SH-SY5Y (cell line): ENCODE measurements around the gene OAS1.

Experiments used
- GATA2 ChIP-seq: IDR thresholded peaks from 2 replicates; pipeline ENCODE4 v1.6.1; 2011; ENCODE audit warnings: mild to moderate bottlenecking, low read depth, low read length
- GATA3 ChIP-seq: IDR thresholded peaks from 2 replicates; pipeline ENCODE4 v1.6.1; 2011; ENCODE audit warnings: low read depth, mild to moderate bottlenecking, low read length, moderate library complexity

Gene OAS1

DNA sequence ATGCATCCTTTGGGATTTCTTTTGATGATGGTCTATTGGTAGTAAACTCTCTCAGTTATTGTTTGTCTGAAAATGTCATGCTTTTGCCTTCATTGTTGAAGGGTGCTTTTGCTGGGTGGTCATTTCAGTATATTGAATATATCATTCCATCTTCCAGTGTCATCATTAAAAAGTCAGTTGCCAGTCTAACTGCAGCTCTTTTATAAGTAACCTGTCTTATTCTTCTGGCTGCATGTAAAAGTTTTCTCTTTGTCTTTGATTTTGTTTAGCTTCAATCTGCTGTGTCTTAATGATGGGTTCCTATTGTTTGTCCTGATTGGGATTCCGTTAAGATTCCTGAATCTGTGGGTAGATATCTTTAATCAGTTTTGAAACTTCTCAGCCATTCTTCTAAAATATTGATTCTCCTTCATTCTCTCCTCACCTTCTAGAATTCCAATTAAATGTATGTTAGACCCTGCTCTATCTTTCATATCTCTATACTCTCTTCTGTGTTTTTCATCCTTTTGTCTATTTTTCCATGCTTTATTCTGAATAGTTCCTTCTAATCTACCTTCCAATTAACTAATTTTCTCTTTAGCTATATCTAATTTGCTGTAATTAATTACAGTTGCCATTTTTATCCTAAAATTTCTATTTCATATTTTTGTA, 6.4 kb downstream of the OAS1 start:
- TF ChIP-seq GATA2 (no peak), GATA3 (no peak)

DNA sequence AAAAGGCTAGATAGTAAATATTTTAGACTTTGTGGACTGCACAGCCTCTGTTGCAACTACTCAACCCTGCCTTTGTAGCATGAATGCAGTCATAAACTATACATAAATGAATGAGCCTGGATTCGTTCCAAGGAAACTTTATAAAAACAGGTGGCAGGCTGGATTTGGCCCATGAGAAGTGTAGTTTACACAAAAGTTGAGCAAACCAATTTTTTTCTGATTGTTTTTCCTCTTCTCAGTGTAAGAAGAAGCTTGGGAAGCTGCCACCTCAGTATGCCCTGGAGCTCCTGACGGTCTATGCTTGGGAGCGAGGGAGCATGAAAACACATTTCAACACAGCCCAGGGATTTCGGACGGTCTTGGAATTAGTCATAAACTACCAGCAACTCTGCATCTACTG, 9.5 kb downstream of the OAS1 start:
- TF ChIP-seq GATA3 (no peak), GATA2 (no peak)

DNA sequence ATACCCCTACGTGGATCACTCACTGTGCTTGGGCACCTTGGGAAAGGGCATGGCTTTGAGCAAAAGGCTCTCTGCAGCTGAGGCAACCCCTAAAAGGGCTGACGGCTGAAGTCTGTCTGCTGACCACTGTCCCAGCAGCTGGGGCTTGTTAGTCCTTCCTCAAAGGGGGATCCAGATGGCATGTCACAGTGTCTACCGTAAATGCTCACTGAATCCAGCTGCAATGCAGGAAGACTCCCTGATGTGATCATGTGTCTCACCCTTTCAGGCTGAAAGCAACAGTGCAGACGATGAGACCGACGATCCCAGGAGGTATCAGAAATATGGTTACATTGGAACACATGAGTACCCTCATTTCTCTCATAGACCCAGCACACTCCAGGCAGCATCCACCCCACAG, 12.4 kb downstream of the OAS1 start:
- TF ChIP-seq GATA3 (no peak), GATA2 (no peak)

DNA sequence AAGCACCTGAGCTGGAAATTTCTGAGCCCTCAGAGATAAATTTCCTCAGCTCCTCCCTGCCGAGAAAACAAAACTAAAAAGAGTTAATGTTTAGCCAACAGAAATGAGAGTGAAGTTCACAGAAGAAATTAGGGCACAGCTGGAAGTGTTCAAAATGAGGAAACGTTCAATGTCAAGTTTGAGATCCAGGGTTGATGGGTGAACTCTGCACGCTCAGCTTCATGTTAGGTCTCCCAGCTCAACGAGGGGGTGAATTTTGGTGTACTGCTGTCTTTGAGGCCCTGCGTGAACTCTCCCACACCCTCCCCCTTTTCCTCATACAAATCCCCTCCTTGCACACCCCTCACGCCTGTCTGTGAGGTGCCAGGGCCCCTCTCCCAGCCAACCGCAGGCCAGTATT, 18.2 kb downstream of the OAS1 start:
- TF ChIP-seq GATA2 (no peak), GATA3 (no peak)

DNA sequence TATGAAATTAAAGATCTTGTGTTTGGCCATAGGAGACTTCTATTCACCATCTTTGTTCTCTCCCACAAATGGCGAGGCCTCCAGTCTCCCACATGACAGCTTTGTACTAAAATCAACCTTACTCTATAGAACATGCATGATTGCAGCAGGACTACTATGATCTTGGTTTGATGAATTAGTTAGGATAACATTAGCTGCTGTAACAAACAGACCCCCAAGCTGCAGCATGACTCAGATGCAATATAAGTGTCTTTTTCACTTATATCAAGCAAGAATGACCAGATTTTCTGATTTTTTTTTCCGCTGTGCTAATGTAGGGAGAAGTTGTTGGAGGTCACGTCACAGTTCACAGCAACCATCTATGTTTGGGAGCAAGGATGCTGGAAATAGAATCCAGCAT, 20.7 kb downstream of the OAS1 start:
- TF ChIP-seq GATA3 (no peak), GATA2 (no peak)

DNA sequence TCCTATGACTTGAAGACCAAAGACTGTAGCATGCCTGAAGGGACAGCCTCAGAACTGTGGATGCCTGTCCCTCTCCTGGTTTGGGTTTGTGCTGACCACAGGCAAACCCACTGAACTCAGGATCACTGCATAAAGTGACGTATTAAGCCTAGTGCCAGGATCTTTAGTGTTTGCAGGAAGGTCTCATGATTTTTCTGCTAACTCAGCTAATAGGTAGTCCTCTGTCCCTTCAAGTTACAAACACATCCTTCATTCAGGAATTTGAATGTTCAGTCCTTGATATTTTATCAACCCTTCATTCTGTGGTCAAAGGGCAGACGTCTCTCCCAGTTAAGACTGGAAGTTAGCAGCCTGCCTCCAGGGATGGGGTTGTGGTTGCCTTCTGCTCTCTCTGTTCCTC, 21.2 kb downstream of the OAS1 start:
- TF ChIP-seq GATA3 (no peak), GATA2 (no peak)

DNA sequence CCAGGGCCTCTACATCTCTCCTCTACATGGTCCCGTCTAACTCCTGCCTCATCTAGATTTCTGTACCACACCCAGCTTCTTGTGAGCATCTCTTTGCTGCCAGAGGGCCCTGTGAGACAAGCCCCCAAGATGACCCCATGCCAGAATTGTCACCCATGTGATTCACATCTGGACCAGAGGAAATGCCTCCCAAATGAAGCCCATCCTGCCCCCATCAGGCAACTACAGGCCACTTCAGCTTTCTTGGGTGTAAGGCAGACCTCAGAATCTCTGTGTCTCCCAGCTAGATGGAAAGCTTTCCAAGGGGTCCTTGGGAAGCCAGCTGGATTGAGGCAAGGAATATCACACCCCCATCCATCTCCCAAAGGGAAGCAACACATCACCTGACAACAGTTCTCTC, 22.2 kb downstream of the OAS1 start:
- no peak for TF ChIP-seq GATA2
- no peak for TF ChIP-seq GATA3

DNA sequence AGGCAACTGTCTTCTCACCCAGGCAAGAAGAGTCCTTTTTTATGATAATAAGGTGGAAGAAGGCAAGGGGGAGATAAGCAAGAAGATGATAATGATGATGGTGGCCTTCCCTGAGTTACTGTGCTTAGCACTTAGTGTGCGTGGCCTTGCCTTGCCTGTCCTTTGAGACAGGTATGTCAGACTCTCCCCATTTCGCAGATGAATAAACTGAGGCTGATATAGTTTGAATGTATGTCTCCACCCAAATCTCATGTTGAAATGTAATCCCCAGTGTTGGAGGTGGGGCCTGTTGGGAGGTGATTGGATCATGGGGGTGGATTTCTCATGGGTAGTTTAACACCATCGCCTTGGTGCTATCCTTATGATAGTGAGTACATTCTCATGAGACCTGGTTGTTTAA, 23.0 kb downstream of the OAS1 start:
- no peak for TF ChIP-seq GATA3
- TF ChIP-seq GATA2, result no peak

DNA sequence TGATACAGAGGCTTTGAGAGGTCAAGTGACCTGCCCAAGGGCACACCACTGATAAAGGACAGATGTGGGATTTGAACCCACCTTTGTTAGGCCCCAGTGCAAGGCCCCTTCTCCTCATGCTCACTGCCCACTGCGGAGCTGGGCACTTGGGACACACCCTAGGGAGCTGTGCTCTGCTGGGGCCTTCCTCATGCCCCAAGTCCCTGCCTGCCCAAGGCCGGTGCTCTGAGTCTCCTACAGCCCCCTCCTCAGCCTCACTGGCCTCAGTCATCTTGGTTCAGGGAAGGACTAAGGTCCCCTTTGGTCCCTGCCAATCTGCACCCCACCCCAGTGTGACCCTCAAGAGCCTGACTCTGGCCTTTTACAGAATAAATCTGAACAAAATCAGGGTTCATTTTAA, 23.6 kb downstream of the OAS1 start:
- TF ChIP-seq GATA2 (no peak), GATA3 (no peak)

DNA sequence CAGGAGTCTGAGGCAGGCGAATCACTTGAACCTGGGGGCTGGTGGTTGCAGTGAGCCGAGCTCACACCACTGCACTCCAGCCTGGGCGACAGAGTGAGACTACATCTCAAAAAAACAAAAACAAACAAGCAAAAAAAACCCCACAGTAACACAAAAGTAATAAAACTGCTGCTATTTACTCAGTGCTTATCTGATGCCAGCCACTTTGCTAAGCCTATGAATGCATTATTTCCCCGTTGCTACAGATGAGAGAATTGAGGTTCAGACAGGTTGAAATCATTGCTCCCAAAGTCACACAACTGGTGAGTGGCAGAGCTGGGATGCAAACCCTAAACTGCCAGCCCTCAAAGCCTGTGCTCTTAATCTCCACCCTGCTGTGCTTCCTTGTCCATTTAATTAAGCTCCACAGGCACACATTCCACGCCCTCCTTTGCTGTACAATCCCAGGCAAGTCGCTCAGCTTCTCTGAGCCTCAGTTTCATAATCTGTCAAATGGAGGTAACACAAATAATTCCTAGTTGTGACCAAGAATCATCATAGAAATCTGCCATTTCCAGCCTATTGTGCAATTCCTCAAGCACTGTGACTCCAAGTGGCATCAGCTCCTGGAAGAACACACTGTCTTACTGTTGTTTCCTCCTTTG, 25.8 kb downstream of the OAS1 start:
- no peak; the same call in 1 of the 2 replicates for TF ChIP-seq GATA2

DNA sequence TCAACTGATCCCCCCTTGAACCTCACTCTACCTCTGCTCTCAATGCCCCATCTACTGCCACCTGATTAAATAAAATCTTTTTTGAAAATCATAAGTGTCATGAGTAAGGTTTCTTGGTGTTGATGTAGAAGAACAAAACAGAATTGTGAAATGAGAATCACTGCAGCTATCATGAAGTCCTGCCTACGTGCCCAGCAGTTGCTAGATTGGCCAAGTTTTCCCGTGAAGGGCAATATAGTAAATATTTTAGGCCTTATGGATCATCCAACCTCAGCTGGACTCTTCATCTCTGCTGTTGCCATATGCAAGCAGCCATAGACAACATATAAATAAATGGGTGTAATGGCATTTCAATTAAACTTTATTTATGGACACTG, 26.4 kb downstream of the OAS1 start:
- TF ChIP-seq GATA2, result no peak
- no peak for TF ChIP-seq GATA3

DNA sequence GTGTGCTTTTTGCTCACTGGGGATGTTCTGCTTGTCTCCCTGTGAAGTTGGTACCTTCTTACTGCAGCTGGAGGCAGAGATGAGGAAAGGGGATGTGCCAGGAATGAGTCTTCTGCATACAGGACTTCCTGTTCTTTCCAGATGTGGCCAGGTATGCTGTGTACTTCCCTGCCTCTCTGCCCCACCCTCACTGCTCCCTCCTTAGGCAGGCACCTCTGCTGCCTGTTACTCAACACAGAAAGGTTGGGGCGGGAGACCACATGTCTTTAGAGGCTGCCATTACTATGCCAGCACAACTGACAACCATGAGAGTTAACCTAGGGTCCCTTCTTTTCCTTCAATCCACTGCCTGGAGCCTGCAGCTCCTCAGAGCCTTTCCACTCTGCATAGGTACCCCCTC, 29.5 kb downstream of the OAS1 start:
- TF ChIP-seq GATA2 (no peak), GATA3 (no peak)

DNA sequence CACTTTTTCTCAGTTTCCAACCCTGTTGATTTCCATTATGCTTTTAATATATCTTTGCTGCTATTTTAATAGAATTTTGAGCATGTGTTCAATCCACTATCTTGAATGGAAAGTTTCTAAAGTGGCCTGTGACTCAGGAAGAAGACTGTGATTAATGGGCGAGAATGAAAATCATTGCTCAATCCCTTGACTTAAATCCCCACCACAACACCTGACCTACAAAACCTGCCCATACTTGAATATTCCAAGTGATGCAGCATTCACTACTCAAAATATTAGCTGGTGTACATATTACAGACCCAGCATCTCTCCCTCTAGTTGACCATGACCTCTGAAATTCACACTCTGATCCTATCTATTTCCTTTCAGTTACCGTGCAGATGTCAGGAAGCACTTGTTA, 30.2 kb downstream of the OAS1 start:
- TF ChIP-seq GATA3 (no peak), GATA2 (no peak)

DNA sequence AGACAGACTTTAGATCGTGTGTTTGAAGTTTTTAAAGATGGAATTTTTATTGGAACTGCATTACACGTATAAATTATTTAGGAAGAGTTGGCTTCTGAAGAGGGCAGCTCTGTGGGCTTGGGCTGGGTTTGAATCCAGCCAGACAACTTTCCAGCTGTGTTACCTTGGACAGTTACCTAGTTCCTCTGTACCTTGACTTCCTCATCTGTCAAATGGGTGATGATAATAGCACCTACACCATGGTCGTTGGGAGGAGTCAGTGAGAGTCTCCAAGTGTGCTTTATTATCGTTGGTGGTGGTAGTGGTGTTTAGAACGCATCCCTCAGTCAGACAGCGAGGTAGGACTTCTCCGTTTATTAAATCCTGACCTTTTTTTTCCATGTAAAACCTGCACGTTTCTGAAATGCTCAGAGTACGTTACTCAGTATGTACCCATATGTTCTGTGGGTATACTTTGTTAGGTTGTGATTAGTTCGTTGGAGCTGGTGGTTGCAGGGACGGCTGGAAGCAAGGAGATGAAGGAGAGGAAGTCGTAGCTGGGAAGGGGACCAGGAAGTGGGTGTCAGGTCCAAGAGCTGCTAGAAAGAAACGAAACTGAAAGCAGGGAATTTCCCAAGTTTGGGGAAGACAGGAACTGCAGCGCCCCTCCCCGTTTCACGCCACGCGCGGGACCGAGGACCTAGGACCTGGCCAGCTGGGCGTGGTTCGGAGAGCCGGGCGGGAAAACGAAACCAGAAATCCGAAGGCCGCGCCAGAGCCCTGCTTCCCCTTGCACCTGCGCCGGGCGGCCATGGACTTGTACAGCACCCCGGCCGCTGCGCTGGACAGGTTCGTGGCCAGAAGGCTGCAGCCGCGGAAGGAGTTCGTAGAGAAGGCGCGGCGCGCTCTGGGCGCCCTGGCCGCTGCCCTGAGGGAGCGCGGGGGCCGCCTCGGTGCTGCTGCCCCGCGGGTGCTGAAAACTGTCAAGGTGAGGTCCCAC, 31.3 kb downstream of the OAS1 start, which contains the start of gene OAS3:
Gene OAS3, plus strand, starts transcription at position 734 of the 979 bp plus-strand sequence. Its CDS starts 57 bp downstream, at position 791.
- TF ChIP-seq GATA3 (no peak), GATA2 (no peak)

DNA sequence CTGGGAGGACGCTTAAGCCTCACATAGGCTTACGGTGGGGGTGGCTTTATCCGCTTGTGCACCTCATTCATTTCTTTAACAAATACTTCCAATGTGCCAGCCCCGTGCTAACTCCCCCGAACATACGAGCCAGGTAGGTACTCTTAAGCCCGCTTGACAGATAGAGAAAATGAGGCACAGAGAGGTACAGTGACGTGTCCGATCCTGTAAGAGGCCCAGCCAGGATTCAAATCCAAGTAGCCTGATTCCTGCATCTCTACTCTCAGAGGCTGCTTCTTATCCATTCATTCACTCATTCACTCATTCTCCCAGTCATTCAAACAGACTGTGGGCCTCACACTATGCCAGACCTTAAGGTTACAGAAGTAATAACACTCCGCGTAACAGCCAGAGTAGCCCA, 32.0 kb downstream of the OAS1 start:
- TF ChIP-seq GATA2, result no peak
- TF ChIP-seq GATA3, result no peak
